SK-N-MC (cell line): ENCODE measurements around the gene ARMC8.

Source experiments
- EZH2 ChIP-seq: fragments of 200-600 bp; sonication (generic); IDR thresholded peaks from one replicate; pipeline ENCODE4 v1.6.1; 2017; ENCODE audit warnings: antibody characterized with exemption
- FOXP2 ChIP-seq: optimal IDR thresholded peaks from 2 replicates; pipeline ENCODE3; 2011; ENCODE audit warnings: mild to moderate bottlenecking, moderate library complexity; ENCODE audit not compliant: insufficient read depth; ENCODE audit errors: extremely low read length, control extremely low read depth
- POLR2AphosphoS5 ChIP-seq: IDR thresholded peaks from 2 replicates; pipeline ENCODE4 v1.6.1; 2012; ENCODE audit warnings: mild to moderate bottlenecking, low read depth, low read length, borderline replicate concordance

DNA sequence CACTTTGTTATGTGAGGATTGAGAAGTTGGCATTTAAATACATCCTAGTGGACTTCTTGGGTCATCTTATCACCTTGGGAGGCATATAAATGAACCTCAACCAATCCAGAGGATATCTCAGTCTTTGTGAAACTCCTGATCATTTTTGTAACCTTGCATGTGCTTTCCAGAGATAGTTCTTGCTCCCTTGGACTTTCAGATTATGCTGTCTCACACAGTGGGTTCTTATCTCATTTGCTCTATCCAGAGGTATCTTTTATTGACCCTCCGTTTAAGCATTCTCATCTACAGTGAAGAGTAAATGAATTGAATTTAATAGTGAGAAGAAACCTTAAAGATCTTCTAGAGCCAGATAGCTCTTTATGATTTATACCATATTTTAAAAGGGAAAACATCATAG lies 10.4 kb downstream of the ARMC8 start:
- TF ChIP-seq EZH2 (no peak), POLR2AphosphoS5 (no peak), FOXP2 (no peak)
